ENCODE results near the gene CDC14A. TPM values are rescaled to one million over a fixed set of nuclear protein-coding genes. Genes with fewer than 3 reads are reported as not detected.
A peak's percentile ranks its signal among the peaks of the same experiment; 100 is the strongest.

CDC14A gene
- total RNA-seq, 1 donor from 2014 or later, result 13.6 TPM

DNA sequence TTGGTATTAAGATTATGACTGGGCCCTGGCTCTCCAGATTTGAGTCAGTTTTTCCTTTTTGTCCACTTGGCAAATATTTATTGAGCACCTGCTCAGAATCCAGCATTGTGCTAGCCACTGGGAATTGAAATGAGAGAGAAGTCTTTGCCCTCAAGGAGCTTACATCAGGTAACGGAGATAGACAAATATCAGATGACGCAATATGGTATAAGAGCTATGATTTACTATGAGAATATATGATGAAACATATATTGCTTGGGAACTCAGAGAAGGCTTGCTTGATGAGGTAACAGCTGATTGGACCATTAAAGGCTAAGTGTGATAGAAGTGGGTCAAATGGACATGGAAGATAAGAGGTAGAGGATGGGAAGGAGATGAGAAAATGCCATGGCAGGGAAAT is 144.6 kb downstream of the CDC14A start:
- no peak for DNase-seq

DNA sequence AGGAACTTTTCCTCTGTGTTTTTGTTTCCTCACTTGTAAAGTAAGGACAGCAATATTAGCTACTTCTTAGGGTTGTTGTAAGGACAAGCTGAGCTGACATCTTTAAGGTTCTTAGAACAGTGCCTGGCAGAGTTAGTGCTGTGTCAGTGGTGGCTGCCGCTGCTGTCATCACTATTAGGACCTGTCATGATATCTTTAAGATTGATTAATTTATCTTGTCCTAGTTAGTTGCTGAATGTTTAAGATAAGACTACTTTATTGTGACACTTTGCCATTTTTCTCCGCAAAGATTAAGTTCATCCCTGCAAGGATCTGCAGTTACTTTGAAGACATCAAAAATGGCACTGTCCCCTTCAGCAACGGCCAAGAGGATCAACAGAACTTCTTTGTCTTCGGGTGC is 145.5 kb downstream of the CDC14A start:
- no peak for DNase-seq

DNA sequence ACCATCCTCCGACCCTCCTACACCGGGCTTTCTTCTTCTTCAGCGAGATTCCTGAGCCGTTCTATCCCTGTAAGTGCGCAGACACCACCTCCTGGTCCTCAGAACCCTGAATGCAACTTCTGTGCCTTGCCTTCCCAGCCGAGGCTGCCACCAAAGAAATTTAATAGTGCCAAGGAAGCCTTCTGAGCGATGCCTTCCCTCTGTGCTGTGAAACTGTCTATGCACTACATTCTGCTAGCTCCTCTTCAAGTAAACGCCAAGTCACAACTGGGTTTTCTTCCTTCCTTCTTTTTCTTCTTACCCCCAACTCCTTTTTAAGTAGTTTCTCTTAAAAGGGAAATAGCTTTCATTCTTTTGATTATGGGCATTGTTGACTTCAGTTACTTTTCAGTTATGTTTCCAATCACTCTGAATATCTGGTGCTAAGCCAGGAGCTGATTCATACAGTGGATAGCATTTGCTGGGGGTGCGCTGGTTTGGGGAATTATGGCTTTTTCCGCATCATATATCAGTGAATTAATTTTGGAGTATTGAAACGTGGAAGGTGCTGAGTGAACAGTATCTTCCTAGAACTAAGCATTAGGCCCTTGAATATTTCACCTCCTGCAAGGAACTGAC is 147.0 kb downstream of the CDC14A start:
- DNase-seq, result no peak

DNA sequence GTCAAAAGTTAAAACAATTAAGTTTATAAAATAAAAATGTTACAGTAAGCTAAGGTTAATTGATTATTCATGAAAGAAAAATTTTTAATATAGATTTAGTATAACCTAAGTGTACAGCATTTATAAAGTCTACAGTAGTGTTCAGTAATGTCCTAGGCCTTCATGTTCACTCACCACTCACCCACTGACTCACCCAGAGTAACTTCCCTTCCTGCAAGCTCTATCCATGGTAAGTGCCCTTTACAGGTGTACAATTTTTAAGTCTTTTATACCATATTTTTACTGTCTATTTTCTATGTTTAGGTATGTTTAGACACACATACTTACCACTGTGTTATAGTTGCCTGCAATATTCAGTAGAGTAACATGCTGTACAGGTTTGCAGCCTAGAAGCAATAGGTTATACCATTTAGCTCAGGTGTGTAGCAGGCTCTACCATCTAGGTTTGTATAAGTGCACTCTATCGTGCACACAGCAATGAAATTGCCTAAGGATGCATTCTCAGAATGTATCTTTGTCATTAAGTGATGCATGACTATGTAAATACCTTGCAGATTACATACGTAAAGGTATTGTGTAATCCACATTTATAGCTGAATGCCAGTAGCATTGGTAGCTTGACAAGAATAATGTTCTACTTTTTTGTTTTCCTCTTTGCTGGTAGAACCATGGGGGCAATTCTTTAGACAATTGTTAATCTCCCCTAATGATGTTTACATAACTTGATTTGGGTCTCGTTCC is 149.9 kb downstream of the CDC14A start:
- no peak for DNase-seq

DNA sequence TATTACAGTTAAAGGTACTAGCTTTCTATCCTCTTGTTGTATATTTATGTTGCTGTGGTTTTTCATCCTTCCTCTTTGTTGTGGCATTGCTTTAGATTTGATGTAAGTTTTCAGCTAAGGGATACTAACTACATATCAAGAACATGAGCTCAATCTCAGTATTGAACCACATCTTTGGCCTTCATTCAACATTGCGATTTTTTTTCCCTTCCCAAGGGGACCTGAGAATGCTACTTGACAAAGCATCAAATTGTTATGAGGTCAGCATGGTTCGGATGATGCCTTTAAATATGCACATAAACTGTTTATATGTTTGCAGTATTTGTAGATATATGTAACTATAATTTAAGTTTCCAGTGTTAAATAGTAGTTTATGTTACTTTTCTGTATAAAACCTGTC is 153.9 kb downstream of the CDC14A start:
- peak; percentile 72 for DNase-seq

DNA sequence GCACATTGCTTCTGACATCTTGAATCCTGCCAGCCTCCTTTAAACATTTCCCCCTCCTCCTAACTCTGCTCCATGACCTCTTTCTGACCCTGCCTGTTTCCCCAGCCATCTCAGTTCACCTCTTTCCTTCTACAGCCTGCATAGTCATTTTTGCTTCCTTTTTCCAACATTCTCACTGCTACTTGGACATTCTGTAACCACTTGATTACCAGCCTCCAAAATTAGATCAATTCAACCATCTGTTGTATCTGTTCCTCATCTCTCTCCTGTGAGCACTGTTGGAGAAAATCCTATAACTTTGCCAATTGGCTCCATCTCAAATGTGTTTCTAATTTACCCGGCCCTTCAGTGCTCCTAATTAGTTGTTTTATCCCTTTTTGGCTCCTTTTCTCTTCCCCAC is 158.1 kb downstream of the CDC14A start:
- peak; percentile 34 for DNase-seq

DNA sequence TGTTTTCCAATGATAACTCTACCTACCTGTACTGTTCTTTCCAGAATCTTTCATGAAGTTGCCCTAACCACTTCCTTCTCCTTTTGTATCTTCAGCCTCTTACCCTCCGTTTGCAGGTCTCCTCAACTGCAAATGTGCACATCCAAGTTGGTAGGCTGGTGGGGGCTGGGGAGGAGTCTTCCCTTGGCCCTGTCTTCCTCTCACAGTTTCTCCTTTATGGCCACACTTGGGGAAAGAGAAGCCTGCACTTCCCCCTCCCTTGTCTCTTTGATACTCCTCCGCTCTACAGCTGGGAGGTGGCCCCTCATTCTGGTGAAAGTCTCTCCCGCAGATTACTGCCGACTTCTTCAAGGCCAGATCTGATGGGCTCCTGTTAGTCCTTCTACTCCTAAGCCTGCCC is 158.8 kb downstream of the CDC14A start:
- no peak for DNase-seq

DNA sequence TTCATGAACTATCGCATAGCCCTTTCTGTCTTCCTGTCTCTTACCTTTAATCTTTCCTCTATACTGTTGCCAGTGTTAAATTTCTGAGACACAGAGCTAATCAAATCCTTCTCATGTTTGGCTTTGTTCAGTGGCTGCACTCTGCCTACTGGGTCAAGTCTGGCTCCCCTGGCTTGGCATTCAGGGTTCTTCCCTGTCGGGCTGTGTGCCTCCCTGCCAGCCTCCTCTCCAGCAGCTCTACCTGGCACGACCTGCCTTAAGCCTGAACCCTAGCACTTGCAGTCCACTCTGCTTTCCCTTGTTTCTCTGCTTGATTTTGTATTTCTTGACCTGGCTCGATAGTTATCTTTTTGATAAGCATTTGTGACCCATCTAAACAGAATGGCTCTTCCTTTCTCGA is 159.5 kb downstream of the CDC14A start:
- DNase-seq, result no peak

DNA sequence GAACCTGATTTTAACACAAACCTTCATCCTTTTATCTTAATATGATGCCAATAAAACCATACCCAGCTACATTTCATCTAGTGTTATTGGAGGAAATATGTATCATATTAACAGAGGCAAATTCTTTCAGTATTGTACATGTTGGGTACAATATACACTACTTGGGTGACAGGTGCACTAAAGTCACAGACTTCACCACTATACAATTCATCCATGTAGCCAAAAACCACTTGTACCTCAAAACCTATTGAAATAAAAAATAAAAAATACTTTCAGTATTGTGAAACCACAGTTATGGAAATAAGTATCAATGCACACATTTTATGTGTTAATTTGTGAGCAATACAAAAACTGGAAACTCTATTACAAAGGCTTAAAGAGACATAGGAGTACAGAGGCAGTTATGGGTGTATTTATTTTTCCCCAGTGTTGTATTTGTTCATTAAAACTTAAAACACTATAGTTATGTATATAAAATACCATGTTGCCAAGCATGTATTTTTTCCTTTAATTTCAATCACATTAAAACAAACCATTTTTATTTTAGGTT is 160.6 kb downstream of the CDC14A start:
- no peak for DNase-seq

DNA sequence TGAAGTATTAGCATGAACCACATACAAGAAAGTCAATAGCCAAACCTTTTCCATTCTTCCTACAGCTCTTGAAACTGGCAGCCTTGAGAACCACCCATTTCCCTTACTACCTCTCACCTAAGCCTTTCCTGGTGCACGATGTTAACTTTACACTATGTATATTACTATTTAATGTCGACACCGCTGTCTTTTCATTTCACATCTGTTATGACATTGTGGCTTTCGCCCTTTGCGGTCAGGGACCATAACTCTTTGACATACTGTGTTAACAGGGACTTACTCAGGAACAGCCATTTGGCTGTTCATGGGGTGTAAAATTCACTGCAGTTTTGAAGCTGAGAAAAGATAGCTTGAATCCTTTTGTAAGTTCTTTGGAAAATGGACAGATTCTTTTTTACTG is 164.6 kb downstream of the CDC14A start:
- no peak for DNase-seq

DNA sequence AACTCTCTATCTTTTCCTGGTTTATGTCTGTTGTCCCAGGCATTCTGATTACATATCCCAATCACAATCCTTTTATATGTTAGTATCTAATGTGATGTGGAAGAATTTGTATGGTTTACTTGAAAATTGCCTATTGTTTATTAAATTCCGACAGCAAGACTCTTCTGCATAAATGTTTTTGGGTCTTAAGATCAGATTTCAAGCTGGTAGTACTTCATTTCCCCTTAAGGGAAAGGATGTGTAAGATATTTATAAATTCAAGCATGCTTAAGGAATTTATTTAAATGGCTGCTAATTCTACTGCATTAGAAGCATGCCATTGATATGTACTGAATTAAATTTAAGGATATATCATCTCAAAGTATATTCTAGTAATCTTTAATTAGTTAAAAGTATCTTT is 165.2 kb downstream of the CDC14A start:
- DNase-seq, result no peak

DNA sequence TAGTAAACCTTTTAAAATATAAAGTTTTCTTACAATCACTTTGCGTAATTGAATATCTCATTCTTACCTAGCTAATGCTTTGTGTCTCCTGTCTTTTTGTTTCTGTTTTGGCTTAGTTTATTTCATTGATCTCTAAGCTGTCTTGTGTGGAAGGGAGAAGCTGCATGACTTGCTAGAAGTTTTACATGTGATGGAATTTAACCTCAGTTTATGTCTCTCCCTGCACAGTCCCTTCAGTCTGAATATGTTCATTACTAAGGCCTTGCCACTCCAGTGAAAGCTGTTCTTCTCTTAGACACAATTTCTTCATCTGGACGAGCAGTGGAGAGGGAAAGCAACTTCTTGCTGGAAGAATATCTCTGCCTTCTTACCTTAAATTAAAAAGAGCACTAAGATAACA is 165.7 kb downstream of the CDC14A start:
- DNase-seq, result no peak

DNA sequence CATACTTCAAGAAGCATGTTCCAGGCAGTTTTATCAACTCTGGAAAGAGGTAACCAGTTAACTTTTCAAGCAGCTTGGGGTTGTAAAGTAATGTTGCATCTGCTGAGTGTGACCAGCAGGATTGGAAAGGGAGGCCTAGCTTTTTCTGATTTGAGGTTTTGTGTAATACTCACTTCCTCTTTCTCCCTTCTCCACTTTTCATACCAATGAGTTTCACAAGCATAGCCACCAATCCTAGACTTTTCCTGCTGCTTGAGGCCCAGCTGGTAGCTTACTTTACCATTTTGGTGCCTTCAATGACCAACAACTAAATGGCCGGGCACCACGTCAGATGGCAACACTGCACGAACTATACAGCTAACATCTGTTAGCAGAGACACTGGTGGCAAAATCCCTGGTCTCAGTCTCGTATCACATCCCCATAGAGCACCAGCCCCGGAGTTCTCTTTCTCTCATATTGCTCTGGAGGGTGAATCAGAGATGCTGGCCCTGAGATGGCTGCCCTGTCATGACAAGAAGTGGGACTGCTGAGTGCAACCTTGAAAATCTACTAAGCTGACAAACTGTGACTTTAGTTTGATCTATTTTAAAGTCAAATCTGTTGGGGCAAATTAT is 170.8 kb downstream of the CDC14A start:
- no peak for DNase-seq

DNA sequence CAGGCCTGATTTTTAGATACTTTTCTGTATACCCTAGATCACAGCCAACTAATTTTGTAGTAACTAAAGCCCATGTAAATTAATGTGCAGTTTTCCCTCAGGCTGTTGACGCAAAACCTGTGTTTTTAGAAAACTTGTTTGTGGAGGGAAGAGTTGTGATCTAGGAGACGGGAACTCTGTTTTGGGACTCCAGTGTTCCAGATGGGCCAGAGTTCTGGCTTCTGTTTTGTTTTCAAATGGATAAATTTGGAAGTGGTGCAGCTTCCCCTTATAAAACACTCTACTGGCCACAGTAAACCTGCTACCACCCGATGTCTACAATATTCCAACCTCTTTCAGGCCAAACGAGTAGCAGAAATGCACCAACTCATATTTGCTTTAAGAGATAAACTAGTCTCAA is 172.0 kb downstream of the CDC14A start:
- no peak for DNase-seq

DNA sequence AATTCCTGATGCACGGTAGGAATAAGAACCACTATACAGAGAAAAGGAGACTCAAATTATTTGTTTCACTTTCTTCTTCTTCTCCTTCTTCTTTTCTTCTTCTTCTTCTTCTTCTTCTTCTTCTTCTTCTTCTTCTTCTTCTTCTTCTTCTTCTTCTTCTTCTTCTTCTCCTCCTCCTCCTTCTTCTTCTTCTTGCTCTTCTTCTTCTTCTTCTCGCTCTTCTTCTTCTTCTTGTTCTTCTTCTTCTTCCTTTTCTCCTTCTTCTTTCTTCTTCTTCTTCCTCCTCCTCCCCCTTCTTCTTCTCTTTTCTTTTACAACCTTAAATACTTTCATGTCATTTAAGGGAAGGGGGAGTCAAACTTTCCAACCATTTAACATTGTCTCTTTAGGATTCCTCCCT is 174.6 kb downstream of the CDC14A start:
- DNase-seq, result no peak

DNA sequence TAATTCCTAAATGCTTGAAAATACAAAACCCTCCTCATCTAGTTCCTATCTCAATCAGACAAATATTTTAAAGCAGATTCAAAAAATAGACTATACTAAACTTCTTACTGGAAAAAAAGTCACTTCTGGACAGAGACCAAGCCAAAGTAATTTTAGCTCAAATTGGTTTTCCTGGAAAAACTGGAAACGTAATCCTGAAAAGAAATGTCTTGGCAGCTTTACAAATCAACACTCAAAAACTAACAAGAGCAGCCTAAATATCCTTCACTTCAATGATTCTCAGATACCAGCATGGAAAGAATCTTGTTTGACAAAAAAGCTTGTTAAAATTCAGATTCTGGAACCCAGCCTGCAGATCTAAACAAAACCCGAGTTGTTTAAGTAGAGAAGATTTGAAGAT is 176.6 kb downstream of the CDC14A start:
- DNase-seq, result peak; percentile 56

DNA sequence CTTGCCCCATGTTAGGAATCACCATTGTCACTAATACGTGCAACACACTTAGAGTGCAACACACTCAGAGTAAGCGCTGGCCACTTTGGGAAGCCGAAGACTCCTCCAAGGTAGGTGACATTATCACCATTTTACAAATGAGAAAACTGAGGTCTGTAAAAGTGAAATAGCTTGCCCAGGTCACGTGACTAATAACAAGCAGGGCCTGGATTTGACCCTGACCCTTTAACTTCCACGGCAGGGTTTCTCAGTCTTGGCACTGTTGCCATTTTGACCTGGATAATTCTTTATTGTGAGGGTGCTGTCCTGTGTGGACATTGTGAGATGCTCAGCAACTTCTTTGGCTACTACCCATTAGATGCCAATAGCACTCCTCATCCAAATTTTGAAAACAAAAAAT is 177.8 kb downstream of the CDC14A start:
- DNase-seq, result no peak

DNA sequence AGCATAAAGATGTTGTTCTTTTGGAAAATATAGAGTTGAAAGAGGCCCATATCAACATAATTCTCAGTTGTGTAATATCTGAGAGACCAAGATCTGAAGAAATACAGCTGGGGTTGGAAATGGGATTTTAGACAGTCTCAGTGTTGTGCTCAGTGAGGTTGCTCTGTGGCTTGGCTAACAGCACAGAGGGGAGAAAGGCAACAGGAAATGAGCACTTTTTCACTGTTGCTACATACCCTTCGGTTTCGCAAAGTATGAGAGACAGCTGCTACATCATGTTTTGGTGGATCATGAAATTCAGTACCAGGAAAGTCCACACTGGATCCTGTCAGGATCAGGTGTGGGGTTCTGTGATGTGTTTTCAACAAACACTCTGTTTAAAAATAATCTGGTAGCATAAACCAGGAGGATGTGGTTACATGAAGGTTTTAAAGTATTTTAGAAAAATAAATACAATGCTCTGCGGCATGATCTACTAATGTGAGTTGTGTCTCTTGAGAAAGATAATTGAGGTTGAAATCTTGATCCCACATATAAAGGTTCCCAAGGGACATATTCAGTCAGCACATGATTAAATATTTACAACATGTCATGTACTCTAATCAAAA is 178.7 kb downstream of the CDC14A start:
- peak; percentile 23 for DNase-seq

DNA sequence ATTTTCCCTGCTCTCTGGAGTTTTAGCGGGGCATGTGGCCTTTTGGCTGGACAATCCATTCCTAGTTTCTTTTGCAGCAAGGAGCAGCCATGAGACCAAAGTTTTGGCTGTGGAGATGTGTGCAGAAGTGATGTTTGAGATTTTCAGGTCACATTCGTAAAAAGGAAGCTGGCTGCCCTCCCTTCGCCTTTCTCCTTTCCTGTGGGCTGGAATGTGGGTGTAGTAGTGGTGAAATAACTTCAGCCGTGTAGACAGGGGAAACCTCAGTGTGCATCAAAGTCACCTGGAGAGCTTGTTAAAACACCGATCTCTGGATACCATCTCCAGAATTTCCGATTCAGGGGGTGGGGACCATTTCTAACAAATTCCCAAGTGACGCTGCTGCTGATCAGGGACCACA is 180.3 kb downstream of the CDC14A start:
- DNase-seq, result no peak

DNA sequence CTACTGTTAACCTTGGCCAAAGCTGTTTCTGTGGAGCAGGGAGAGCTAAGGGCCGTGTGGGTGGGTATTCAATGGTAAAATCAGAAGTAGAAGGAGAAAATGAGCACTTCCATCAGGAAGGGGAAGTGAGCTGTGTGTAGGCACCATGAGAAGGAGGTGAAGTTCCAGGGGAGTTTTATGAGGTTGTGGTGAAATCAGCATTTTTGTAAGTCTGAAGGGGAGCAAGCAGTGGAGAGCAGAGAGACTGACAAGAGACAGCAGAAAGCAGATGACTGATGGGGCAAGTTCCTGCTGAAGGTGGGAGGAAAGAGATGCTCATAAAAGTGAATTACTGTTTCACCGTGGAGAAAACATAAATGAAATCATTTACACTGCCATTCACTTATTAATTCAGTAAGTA is 183.0 kb downstream of the CDC14A start:
- DNase-seq, result no peak

DNA sequence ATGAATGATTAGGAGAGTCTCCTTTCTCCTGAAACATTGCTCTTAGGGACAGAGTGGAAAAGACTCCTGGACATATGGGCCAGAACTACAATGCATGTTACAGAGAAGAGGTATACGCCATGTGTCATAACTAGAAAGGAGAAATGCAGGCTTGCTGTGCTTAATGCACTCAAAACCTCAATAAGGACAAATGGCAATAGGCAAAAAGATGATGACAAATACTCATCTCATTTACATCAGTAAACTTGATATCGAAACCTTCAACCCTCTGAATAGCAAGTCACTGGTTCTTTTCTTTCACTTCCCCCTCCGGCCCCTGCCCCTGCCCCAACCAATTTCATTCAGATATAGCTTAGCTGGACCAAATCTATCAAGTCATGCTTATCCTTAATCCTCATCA is 183.7 kb downstream of the CDC14A start:
- DNase-seq, result no peak

DNA sequence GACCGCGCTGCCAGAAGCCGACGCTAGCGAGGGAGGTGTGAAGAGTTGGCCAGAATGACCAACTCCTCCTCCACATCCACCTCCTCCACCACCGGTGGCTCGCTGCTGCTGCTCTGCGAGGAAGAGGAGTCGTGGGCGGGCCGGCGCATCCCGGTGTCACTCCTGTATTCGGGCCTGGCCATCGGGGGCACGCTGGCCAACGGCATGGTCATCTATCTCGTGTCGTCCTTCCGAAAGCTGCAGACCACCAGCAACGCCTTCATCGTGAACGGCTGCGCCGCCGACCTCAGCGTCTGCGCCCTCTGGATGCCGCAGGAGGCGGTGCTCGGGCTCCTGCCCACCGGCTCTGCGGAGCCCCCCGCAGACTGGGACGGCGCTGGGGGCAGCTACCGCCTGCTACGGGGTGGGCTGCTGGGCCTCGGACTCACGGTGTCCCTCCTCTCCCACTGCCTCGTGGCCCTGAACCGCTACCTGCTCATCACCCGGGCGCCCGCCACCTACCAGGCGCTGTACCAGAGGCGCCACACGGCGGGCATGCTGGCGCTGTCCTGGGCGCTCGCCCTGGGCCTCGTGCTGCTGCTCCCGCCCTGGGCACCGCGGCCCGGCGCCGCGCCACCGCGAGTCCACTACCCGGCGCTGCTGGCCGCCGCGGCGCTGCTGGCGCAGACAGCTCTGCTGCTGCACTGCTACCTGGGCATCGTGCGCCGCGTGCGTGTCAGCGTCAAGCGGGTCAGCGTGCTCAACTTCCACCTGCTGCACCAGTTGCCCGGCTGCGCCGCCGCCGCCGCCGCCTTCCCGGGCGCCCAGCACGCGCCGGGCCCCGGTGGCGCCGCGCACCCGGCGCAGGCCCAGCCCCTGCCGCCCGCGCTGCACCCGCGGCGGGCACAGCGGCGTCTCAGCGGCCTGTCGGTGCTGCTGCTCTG is 186.9 kb downstream of the CDC14A start:
- DNase-seq, result no peak
